OCI-LY7 (cell line): ENCODE results near the gene RRP9. TPM values are rescaled to one million over a fixed set of nuclear protein-coding genes. Genes with fewer than 3 reads are reported as not detected.

Experiments
- BruUV-seq: library from RNA; stranded (reverse); fragments of 400-500 nt; replicated peaks from 2 replicates; lab custom pipeline; 2021; lab: Mats Ljungman, UMichigan
- CTCF ChIA-PET: fragments of 300-600 bp; sonication (Branson Sonifier 250); formaldehyde crosslinking; loops from one replicate; lab custom pipeline; 2022; ENCODE audit warnings: antibody characterized with exemption; ENCODE audit not compliant: unreplicated experiment; lab: Charles Lee
- POLR2A ChIA-PET: fragments of 300-600 bp; sonication (Branson Sonifier 250); formaldehyde crosslinking; loops from one replicate; lab custom pipeline; 2022; ENCODE audit warnings: antibody characterized with exemption; lab: Charles Lee
- DNase-seq: peaks from one replicate; pipeline ENCODE4 v3.0.0-alpha.2; 2015; ENCODE audit warnings: low spot score
- H2AFZ ChIP-seq: fragments of 200-600 bp; sonication (generic), shearing (Covaris generic); 2 replicates; pipeline ENCODE4 v1.6.1; 2014; ENCODE audit warnings: mild to moderate bottlenecking, antibody characterized with exemption, low read length, moderate library complexity
- H3K27ac ChIP-seq: fragments of 200-600 bp; sonication (generic); 2 replicates; pipeline ENCODE4 v1.5.1; 2014; ENCODE audit warnings: mixed run types, low read depth, mild to moderate bottlenecking, moderate library complexity, low read length, inconsistent platforms; ENCODE audit not compliant: poor library complexity, severe bottlenecking
- H3K36me3 ChIP-seq: fragments of 200-600 bp; sonication (generic); 2 replicates; pipeline ENCODE4 v1.6.1; 2014; ENCODE audit warnings: mild to moderate bottlenecking, antibody characterized with exemption, low read length, moderate library complexity, mixed read lengths; ENCODE audit not compliant: insufficient read depth
- H3K4me1 ChIP-seq: fragments of 200-600 bp; sonication (generic); 2 replicates; pipeline ENCODE4 v1.5.1; 2014; ENCODE audit warnings: mild to moderate bottlenecking, low read length; ENCODE audit not compliant: insufficient read depth, poor library complexity, severe bottlenecking
- H3K4me2 ChIP-seq: fragments of 200-600 bp; sonication (generic); 2 replicates; pipeline ENCODE4 v1.6.1; 2014; ENCODE audit warnings: mild to moderate bottlenecking, low read length
- H3K4me3 ChIP-seq: fragments of 200-600 bp; sonication (generic); 2 replicates; pipeline ENCODE4 v1.5.1; 2014; ENCODE audit warnings: mild to moderate bottlenecking, low read depth, low read length; ENCODE audit not compliant: poor library complexity, severe bottlenecking
- H3K79me2 ChIP-seq: fragments of 200-600 bp; sonication (generic); 2 replicates; pipeline ENCODE4 v1.6.1; 2016; ENCODE audit warnings: low read depth, mild to moderate bottlenecking, low read length, moderate library complexity, mixed read lengths; ENCODE audit not compliant: insufficient read depth
- H3K9me2 ChIP-seq: fragments of 200-600 bp; sonication (generic); 2 replicates; pipeline ENCODE4 v1.6.1; 2016; ENCODE audit warnings: mild to moderate bottlenecking, low read length, mixed read lengths; ENCODE audit not compliant: insufficient read depth
- H3K9me3 ChIP-seq: fragments of 200-600 bp; sonication (generic); 2 replicates; pipeline ENCODE4 v1.6.1; 2014; ENCODE audit warnings: mild to moderate bottlenecking, mixed run types, low read length, mixed read lengths
- H4K20me1 ChIP-seq: fragments of 200-600 bp; sonication (generic); 2 replicates; pipeline ENCODE4 v1.6.1; 2014; ENCODE audit warnings: mild to moderate bottlenecking, antibody characterized with exemption, low read length, moderate library complexity, mixed read lengths; ENCODE audit not compliant: insufficient read depth
- CTCF ChIP-seq: fragments of 200-600 bp; sonication (generic); conservative IDR thresholded peaks from 2 replicates; pipeline ENCODE4 v1.5.1; 2014; ENCODE audit warnings: mild to moderate bottlenecking, antibody characterized with exemption, low read length, moderate library complexity, mixed read lengths
- EZH2phosphoT487 ChIP-seq: fragments of 200-600 bp; sonication (generic); IDR thresholded peaks from 2 replicates; pipeline ENCODE4 v1.6.1; 2018; ENCODE audit warnings: low read depth, borderline replicate concordance, mild to moderate bottlenecking, mixed run types, antibody characterized with exemption, low read length, moderate library complexity, mixed read lengths
- intact Hi-C: fragments of 100-400 bp; cut with micrococcal nuclease; formaldehyde crosslinking; loops from one replicate; pipeline ENCODE4 v1.10.0; 2022; ENCODE audit not compliant: unreplicated experiment
- total RNA-seq, 2 experiments: library from RNA; depleted of rRNA in 1 of 2; stranded (reverse); fragments of >200 nt in 1 of 2; shearing (Covaris generic) in 1 of 2; gene quantifications; 2 replicates each; pipeline ENCODE4 v1.2.3, GENCODE V29; 2014 to 2022

RRP9 gene
- total RNA-seq, 2 experiments from 2014 or later, result 34.4 to 41.1 TPM

GRCh38 chr3:51934991-51935885 lies 6.5 kb downstream of the RRP9 start:
- Histone ChIP-seq H3K9me3 (no peaks in the 10 kb centered on the region), H3K27ac (no peak overlapping the region), H2AFZ (no peak overlapping the region), H3K9me2 (no peaks in the 10 kb centered on the region), H3K4me3 (no peak overlapping the region), H4K20me1 (no peaks in the 10 kb centered on the region), H3K4me1 (peaks cover 6% of the 10 kb centered on the region), H3K36me3 (peaks cover 85% of the 10 kb centered on the region), H3K4me2 (no peak overlapping the region), H3K79me2 (peaks cover 9% of the 10 kb centered on the region; the same call in 1 of the 2 replicates)
- CTCF ChIA-PET, result no interaction called here
- DNase-seq, result no peak
- no TSS peak for BruUV-seq
- TF ChIP-seq EZH2phosphoT487 (no peak), CTCF (no peak)
- intact Hi-C loops, result no loop called here
- POLR2A ChIA-PET, result no interaction called here

DNA sequence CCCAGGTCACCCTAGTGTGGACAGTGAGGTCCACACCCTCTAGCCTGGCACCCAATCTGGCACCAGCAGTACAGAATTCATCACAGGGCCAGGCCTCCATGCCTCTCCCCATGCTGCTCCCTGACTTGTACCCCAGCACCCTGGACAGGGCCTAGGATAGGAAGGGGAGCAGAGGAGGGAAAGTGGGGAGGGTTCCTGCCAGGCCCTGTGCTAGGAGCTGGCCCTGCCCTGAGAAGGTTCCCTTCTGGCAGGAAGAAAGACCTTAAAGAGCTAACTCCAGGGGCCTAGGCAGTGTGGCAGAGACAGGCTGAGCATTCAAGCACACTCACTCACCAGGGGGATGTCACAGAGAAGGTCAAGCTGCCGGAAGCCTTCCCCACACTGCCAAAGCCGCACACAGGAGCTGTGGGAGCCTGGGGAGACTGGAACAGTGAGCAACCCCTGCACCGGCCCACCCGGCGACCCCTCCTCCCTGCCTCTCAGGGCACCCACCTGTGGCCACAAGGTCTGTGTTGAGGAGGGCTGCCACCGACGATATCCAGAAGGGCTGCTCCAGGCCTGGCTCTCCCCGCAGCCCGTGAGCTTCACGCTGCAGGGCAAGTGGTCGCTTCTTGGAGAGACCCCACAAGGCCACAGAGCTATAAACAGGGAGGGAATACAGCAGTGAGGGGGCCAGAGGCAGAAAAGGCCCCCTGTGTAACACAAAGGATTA lies 7.4 kb downstream of the RRP9 start:
- no TSS peak for BruUV-seq
- Histone ChIP-seq H3K9me2 (no peaks in the 10 kb centered on the region), H2AFZ (no peak overlapping the region), H3K36me3 (peaks cover 80% of the 10 kb centered on the region), H3K4me3 (no peak overlapping the region), H3K79me2 (no peaks in the 10 kb centered on the region), H3K9me3 (no peaks in the 10 kb centered on the region), H3K4me2 (no peak overlapping the region), H3K4me1 (no peaks in the 10 kb centered on the region), H3K27ac (no peak overlapping the region), H4K20me1 (no peaks in the 10 kb centered on the region)
- CTCF ChIA-PET, result interaction anchor here (0.7 kb wide), 1 partner anchor 9 kb away, joined by 3 read pairs; no protein-coding TSS in a partner anchor
- POLR2A ChIA-PET, result no interaction called here
- intact Hi-C loops, result no loop called here
- no peak for TF ChIP-seq EZH2phosphoT487
- DNase-seq, result no peak

DNA sequence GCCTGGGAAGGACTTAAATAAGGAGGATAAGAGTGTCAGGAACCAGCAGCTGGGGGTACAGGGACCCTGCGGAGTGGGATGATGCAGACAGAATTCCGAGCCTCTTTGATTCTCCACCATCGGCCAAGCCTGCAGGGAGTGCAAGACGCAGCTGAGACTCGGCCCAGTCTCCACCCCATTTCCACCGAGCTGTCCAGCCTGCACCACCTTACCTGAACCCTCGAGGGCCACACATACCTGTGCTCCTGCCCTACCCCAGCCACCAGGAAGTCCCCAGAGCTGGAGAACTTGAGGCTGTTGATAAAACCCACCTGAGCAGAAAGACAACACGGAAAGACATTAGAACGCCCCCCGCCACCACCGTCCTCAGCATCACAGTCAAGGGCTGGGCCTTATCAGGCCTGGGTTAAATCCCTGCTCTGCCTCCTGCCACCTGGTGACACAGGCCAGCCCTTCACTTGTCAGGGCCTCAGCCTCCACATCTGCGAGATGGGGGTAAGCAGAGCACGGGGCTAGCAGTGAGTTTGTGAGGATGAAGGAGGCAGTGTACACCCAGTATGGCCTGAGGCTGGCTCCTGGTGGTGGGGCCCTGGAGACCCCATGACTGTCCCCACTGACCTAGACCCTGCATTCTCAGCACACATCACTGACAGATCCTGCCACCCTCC lies 8.1 kb downstream of the RRP9 start:
- no peaks in the 10 kb centered on the region for H3K79me2 ChIP-seq
- no peak for DNase-seq
- no peaks in the 10 kb centered on the region for H3K4me1 ChIP-seq
- H3K9me2 ChIP-seq, result no peaks in the 10 kb centered on the region
- no peak for TF ChIP-seq EZH2phosphoT487
- no peak for TF ChIP-seq CTCF
- H3K36me3 ChIP-seq, result peaks cover 73% of the 10 kb centered on the region
- CTCF ChIA-PET, result interaction anchor here (0.5 kb wide), 1 partner anchor 41 kb away, joined by 4 read pairs; no protein-coding TSS in a partner anchor
- H4K20me1 ChIP-seq, result no peaks in the 10 kb centered on the region
- no peak overlapping the region for H3K4me3 ChIP-seq
- H3K4me2 ChIP-seq, result no peak overlapping the region
- intact Hi-C loops, result no loop called here
- no peak overlapping the region for H3K27ac ChIP-seq
- POLR2A ChIA-PET, result no interaction called here
- no TSS peak for BruUV-seq
- H2AFZ ChIP-seq, result no peak overlapping the region
- no peaks in the 10 kb centered on the region for H3K9me3 ChIP-seq
